Prostate gland (tissue), 2 donors: ENCODE measurements around the gene UBE2E2.

Experiments used
- CTCF ChIP-seq, 4 experiments: fragments of 200-600 bp in 2 of 4; fragments of 450-650 bp in 2 of 4; sonication (generic) in 2 of 4; IDR thresholded peaks; 1 replicate in 3 of 4; 2 replicates in 1 of 4; pipeline ENCODE4 v1.5.1; 2016 to 2019; ENCODE audit warnings: antibody characterized with exemption in 4 of 4, mild to moderate bottlenecking in 2 of 4, moderate library complexity in 2 of 4
- POLR2A ChIP-seq: fragments of 450-650 bp; IDR thresholded peaks from one replicate; pipeline ENCODE4 v1.6.1; 2016; ENCODE audit warnings: antibody characterized with exemption, mild to moderate bottlenecking
- POLR2AphosphoS5 ChIP-seq: sonication (generic); formaldehyde crosslinking; IDR thresholded peaks from one replicate; pipeline ENCODE4 v1.6.1; 2017; ENCODE audit warnings: antibody characterized with exemption

- no peak for TF ChIP-seq CTCF (IDR thresholded peaks at IDR 0.05)
- no peak for TF ChIP-seq POLR2A
- TF ChIP-seq POLR2AphosphoS5: no peak
These were observed 116.5 kb downstream of the UBE2E2 start for GRCh38 chr3:23319366-23320312.
